22Rv1 (cell line): Measurements from ENCODE around the gene ACBD7.

Experiments
- CTCF ChIP-seq: fragments of 450-650 bp; IDR thresholded peaks from 2 replicates; pipeline ENCODE4 v1.5.1; 2017; ENCODE audit warnings: mild to moderate bottlenecking
- ZFX ChIP-seq: fragments of 450-650 bp; IDR thresholded peaks from 2 replicates; pipeline ENCODE4 v1.6.1; 2017; ENCODE audit warnings: antibody characterized with exemption, borderline replicate concordance

GRCh38 chr10:15123749-15124184 lies 35.2 kb upstream of the ACBD7 start:
- no peak for TF ChIP-seq CTCF
- no peak for TF ChIP-seq ZFX
